OCI-LY1 (cell line): Measurements from ENCODE around the gene MEIOB.

Experiments
- H2AFZ ChIP-seq: fragments of 200-600 bp; sonication (generic), shearing (Covaris generic); 2 replicates; pipeline ENCODE4 v1.6.0; 2014; ENCODE audit warnings: antibody characterized with exemption, mild to moderate bottlenecking, low read length
- H3F3A ChIP-seq: fragments of 200-600 bp; sonication (generic), shearing (Covaris generic); 2 replicates; pipeline ENCODE4 v1.6.0; 2014; ENCODE audit warnings: mild to moderate bottlenecking, antibody characterized with exemption, low read length, moderate library complexity; ENCODE audit not compliant: insufficient read depth
- H3K27ac ChIP-seq: fragments of 200-600 bp; sonication (generic); 2 replicates; pipeline ENCODE4 v1.5.1; 2014; ENCODE audit warnings: low read length, mixed run types, mild to moderate bottlenecking, low read depth; ENCODE audit not compliant: poor library complexity, severe bottlenecking
- H3K27me3 ChIP-seq: fragments of 200-600 bp; sonication (generic); 2 replicates; pipeline ENCODE4 v1.6.0; 2014; ENCODE audit warnings: antibody characterized with exemption, mild to moderate bottlenecking, low read length, moderate library complexity; ENCODE audit not compliant: insufficient read depth
- H3K36me3 ChIP-seq: fragments of 200-600 bp; sonication (generic); 2 replicates; pipeline ENCODE4 v1.6.1; 2014; ENCODE audit warnings: mild to moderate bottlenecking, antibody characterized with exemption, low read length, moderate library complexity, mixed read lengths; ENCODE audit not compliant: insufficient read depth
- H3K4me1 ChIP-seq: fragments of 200-600 bp; sonication (generic); 2 replicates; pipeline ENCODE4 v1.5.1; 2014; ENCODE audit warnings: mild to moderate bottlenecking, low read length, moderate library complexity; ENCODE audit not compliant: insufficient read depth, severe bottlenecking
- H3K4me2 ChIP-seq: fragments of 200-600 bp; sonication (generic), shearing (Covaris generic); 2 replicates; pipeline ENCODE4 v1.6.1; 2014; ENCODE audit warnings: low read length
- H3K4me3 ChIP-seq: fragments of 200-600 bp; sonication (generic); 2 replicates; pipeline ENCODE4 v1.5.1; 2014; ENCODE audit warnings: low read length, low read depth, mild to moderate bottlenecking, mixed read lengths; ENCODE audit not compliant: poor library complexity, severe bottlenecking
- H3K79me2 ChIP-seq: fragments of 200-600 bp; shearing (Covaris generic); 2 replicates; pipeline ENCODE4 v1.6.1; 2016; ENCODE audit warnings: mixed run types, low read length, mixed read lengths; ENCODE audit not compliant: insufficient read depth
- H3K9ac ChIP-seq: fragments of 200-600 bp; sonication (generic), shearing (Covaris generic); 2 replicates; pipeline ENCODE4 v1.6.1; 2014; ENCODE audit warnings: mild to moderate bottlenecking, low read length, mixed read lengths
- H3K9me2 ChIP-seq: fragments of 200-600 bp; sonication (generic), shearing (Covaris generic); 2 replicates; pipeline ENCODE4 v1.6.1; 2014; ENCODE audit warnings: low read depth, mild to moderate bottlenecking, low read length, mixed read lengths
- H3K9me3 ChIP-seq: fragments of 200-600 bp; shearing (Covaris generic); 2 replicates; pipeline ENCODE4 v1.6.1; 2014; ENCODE audit warnings: low read length, mixed read lengths
- H4K20me1 ChIP-seq: fragments of 200-600 bp; sonication (generic), shearing (Covaris generic); 2 replicates; pipeline ENCODE4 v1.6.0; 2016; ENCODE audit warnings: mild to moderate bottlenecking, low read length; ENCODE audit not compliant: insufficient read depth
- CTCF ChIP-seq: fragments of 200-600 bp; sonication (generic), shearing (Covaris generic); IDR thresholded peaks from 2 replicates; pipeline ENCODE4 v1.5.1; 2017; ENCODE audit warnings: mild to moderate bottlenecking, antibody characterized with exemption, low read length, moderate library complexity, mixed read lengths
- EZH2 ChIP-seq: fragments of 200-600 bp; sonication (generic), shearing (Covaris generic); IDR thresholded peaks from 2 replicates; pipeline ENCODE4 v1.8.0; 2017; ENCODE audit warnings: borderline replicate concordance, mixed run types, mild to moderate bottlenecking, antibody characterized with exemption, low read length, moderate library complexity, mixed read lengths

Gene MEIOB

DNA sequence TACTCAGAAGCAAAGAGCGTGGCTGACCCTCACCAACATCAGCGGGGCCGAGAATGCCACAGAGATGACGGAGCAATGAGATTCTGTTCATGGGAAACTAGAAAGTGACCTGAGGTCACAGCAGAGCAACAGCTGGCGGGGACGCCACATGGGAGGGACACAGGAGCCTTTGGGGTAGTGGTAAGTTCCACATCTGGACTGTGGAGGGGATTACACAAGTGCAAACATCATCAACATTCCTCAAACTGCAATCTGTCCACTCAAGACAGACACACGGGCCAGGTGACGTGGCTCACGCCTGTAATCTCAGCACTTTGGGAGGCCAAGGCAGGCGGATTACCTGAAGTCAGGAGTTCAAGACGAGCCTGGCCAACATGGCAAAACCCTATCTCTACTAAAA, 56.5 kb downstream of the MEIOB start:
- Histone ChIP-seq H3K79me2 (no peaks in the 10 kb centered on the region), H3K4me3 (no peak overlapping the region), H3K9me3 (no peaks in the 10 kb centered on the region), H3K4me1 (no peaks in the 10 kb centered on the region), H3K27ac (no peak overlapping the region), H3K36me3 (no peaks in the 10 kb centered on the region), H3F3A (no peaks in the 10 kb centered on the region), H3K9ac (no peak overlapping the region), H3K9me2 (no peaks in the 10 kb centered on the region), H4K20me1 (no peaks in the 10 kb centered on the region), H2AFZ (no peak overlapping the region), H3K27me3 (no peaks in the 10 kb centered on the region), H3K4me2 (no peak overlapping the region)
- TF ChIP-seq EZH2 (no peak), CTCF (no peak)

DNA sequence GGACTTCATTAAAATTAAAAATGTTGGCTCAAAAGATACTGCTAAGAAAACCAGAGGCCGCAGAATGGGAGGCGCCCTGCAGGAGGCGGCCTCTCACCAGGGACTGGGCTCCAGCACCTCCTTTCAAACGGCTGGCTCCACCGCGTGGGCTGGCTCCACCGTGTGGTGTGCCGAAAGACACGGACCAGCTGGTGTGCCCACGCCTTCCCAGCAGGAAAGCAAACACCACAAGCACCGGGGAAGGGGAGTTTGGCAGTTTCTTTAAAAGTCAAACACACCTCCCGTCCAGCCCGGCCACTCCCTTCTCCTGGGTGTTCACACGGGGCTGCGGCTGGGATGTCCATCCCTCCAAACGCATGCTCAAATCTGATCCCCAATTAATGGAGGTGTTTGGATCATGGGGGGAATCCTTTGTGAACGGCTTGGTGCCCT, 59.2 kb downstream of the MEIOB start:
- Histone ChIP-seq H3K27ac (no peak overlapping the region), H3K4me3 (no peak overlapping the region), H4K20me1 (no peaks in the 10 kb centered on the region), H3K9me2 (no peaks in the 10 kb centered on the region), H3K4me1 (no peaks in the 10 kb centered on the region), H3K79me2 (no peaks in the 10 kb centered on the region), H3K4me2 (no peak overlapping the region), H3K36me3 (no peaks in the 10 kb centered on the region), H3K9ac (no peak overlapping the region), H2AFZ (no peak overlapping the region), H3F3A (no peaks in the 10 kb centered on the region), H3K9me3 (no peaks in the 10 kb centered on the region), H3K27me3 (no peaks in the 10 kb centered on the region)
- TF ChIP-seq EZH2 (no peak), CTCF (peak; percentile 38; the same call in 1 of the 2 replicates)

- Histone ChIP-seq H3K4me2 (no peak overlapping the region), H3K9me2 (no peaks in the 10 kb centered on the region), H3K4me3 (no peak overlapping the region), H3K9me3 (no peaks in the 10 kb centered on the region), H3K4me1 (no peaks in the 10 kb centered on the region), H2AFZ (no peak overlapping the region), H3F3A (no peaks in the 10 kb centered on the region), H3K36me3 (peaks cover 3% of the 10 kb centered on the region; the same call in 1 of the 2 replicates), H3K9ac (no peak overlapping the region), H3K79me2 (no peaks in the 10 kb centered on the region), H3K27me3 (no peaks in the 10 kb centered on the region), H3K27ac (no peak overlapping the region), H4K20me1 (no peaks in the 10 kb centered on the region)
- TF ChIP-seq EZH2 = no peak
- no peak for TF ChIP-seq CTCF
Measured at GRCh38 chr16:1810536-1810935, 61.4 kb downstream of the MEIOB start.
